ENCODE data around the gene ARHGAP6.

Gene ARHGAP6

DNA sequence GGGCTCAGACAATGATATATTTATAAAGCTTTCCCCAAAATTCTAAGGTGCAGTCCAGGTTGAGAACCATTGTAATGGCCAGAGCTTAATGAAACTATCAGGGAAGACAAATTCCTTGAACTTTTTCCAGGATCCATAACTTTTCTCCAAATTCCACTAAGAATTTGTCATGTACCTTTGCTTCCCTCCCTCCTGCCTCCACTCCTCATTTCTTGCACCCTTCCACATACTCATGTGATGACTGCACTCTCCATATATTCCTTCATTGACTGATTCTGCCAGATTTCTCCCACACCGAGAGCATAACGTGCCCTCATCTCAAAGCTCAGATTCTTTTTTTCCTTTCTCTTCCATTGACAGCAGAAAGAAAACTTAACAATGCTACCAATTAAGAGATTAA, 393.4 kb downstream of the ARHGAP6 start:
- H3K4me3 ChIP-seq (ENCODE audit: low read depth, low read length) = no peak overlapping the region
- TF ChIP-seq POLR2A (IDR thresholded peaks at IDR 0.05; ENCODE audit: extremely low read depth, insufficient read length) (no peak), MYC (IDR thresholded peaks at IDR 0.05; ENCODE audit: low read depth, low read length) (no peak)
- TF ChIP-seq, protein P1, sequence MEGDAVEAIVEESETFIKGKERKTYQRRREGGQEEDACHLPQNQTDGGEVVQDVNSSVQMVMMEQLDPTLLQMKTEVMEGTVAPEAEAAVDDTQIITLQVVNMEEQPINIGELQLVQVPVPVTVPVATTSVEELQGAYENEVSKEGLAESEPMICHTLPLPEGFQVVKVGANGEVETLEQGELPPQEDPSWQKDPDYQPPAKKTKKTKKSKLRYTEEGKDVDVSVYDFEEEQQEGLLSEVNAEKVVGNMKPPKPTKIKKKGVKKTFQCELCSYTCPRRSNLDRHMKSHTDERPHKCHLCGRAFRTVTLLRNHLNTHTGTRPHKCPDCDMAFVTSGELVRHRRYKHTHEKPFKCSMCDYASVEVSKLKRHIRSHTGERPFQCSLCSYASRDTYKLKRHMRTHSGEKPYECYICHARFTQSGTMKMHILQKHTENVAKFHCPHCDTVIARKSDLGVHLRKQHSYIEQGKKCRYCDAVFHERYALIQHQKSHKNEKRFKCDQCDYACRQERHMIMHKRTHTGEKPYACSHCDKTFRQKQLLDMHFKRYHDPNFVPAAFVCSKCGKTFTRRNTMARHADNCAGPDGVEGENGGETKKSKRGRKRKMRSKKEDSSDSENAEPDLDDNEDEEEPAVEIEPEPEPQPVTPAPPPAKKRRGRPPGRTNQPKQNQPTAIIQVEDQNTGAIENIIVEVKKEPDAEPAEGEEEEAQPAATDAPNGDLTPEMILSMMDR (IDR thresholded peaks at IDR 0.05; ENCODE audit: low read depth, low read length) = no peak
- TF ChIP-seq, protein P2, sequence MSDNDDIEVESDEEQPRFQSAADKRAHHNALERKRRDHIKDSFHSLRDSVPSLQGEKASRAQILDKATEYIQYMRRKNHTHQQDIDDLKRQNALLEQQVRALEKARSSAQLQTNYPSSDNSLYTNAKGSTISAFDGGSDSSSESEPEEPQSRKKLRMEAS (IDR thresholded peaks at IDR 0.05; ENCODE audit: low read depth, low read length) = no peak
- no peak for DNase-seq (ENCODE audit: low read depth)

DNA sequence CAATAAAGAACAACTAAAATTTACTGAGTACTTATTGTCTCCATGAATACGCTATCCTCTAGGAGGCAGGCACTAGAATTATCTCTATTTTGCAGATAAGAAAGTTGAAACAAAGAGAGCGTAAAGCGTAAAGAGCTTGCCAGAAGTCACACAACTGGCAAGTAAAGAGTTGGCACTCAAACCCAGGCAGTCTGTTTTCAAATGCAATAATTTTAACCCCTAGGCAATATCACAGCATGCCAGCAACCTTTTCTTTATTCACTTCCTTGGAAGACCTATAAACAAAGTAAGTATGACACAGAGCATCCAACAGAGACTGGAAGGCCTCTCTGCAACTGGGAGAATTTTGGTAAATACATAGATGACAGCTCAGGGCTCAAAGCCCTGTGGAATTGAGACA, 395.7 kb downstream of the ARHGAP6 start:
- no peak for DNase-seq (ENCODE audit: low read depth)
- no peak overlapping the region for H3K4me3 ChIP-seq (ENCODE audit: low read depth, low read length)
- TF ChIP-seq, protein P1 (IDR thresholded peaks at IDR 0.05; ENCODE audit: low read depth, low read length) = no peak
- TF ChIP-seq, protein P2 (IDR thresholded peaks at IDR 0.05; ENCODE audit: low read depth, low read length) = no peak
- TF ChIP-seq POLR2A (IDR thresholded peaks at IDR 0.05; ENCODE audit: extremely low read depth, insufficient read length) (no peak), MYC (IDR thresholded peaks at IDR 0.05; ENCODE audit: low read depth, low read length) (no peak)

DNA sequence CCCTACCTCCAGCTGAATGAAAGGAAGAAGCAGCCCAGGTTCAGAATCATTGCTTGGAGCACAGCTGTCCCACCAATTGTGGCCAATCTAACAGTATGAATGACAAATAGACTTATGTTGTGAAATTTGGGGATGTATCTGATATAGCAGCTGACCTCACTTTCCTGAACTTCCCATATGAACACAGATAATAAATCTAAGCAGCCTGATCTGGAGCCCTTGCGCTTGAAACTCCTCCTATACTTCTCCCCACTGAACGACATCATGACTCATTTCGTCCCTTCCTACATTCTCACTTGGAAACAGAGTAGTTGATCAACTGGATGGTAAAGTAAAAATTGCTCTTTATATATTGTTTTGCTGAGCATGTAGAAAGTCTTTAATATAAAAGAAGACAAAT, 396.7 kb downstream of the ARHGAP6 start:
- TF ChIP-seq, protein P1 (IDR thresholded peaks at IDR 0.05; ENCODE audit: low read depth, low read length) = no peak
- TF ChIP-seq POLR2A (IDR thresholded peaks at IDR 0.05; ENCODE audit: extremely low read depth, insufficient read length) (no peak), MYC (IDR thresholded peaks at IDR 0.05; ENCODE audit: low read depth, low read length) (no peak)
- TF ChIP-seq, protein P2 (IDR thresholded peaks at IDR 0.05; ENCODE audit: low read depth, low read length) = no peak

DNA sequence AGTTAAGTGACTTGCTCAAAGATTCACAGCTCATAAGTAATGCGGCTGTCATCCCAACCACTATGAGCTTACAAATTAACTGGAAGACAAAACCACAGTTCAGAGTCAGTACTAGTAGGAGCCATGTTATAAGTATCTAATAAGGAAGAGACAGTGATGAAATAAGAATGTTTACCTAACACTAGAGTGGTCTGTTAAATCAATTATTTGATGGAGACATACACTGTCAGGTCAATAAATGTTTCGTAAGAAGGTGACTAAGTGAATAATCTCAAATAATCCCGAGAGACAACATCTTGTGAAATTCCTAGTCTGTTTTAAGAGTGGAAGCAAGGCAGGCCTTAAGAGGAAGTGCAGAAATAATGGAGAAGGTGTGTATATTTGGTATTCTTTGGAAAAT, 398.3 kb downstream of the ARHGAP6 start:
- no peak overlapping the region for H3K4me3 ChIP-seq (ENCODE audit: low read depth, low read length)
- peak; percentile 43 for DNase-seq (ENCODE audit: low read depth)

More for the DNA sequence above, 396.7 kb downstream of the ARHGAP6 start:
- H3K4me3 ChIP-seq (ENCODE audit: low read depth, low read length) = no peak overlapping the region
- no peak for DNase-seq (ENCODE audit: low read depth)

DNA sequence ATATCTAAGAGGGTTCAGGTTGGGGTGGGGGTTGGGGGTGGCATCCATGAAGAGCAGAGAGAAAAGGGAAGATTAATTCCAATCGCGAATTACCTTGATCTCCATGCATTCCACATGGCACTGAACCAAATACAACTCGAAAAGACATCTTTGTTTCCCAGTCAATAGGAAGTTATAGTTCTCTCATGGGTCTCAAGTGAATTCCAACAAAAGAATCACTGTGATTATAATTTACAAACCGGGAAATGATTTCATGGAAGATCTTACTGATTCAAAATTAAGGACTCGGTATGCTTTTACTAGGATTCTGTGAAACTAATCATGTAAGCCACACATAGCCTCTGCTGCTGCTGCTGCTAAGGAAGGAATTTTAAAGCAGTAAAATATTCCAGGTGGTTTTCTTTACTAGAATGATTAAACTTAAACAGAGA, 399.1 kb downstream of the ARHGAP6 start:
- no peak for DNase-seq (ENCODE audit: low read depth)
- no peak overlapping the region for H3K4me3 ChIP-seq (ENCODE audit: low read depth, low read length)
- TF ChIP-seq, protein P1 (IDR thresholded peaks at IDR 0.05; ENCODE audit: low read depth, low read length) = no peak
- TF ChIP-seq MYC (IDR thresholded peaks at IDR 0.05; ENCODE audit: low read depth, low read length) (no peak), POLR2A (IDR thresholded peaks at IDR 0.05; ENCODE audit: extremely low read depth, insufficient read length) (no peak)
- TF ChIP-seq, protein P2 (IDR thresholded peaks at IDR 0.05; ENCODE audit: low read depth, low read length) = no peak

More for the DNA sequence above, 398.3 kb downstream of the ARHGAP6 start:
- TF ChIP-seq, protein P2 (IDR thresholded peaks at IDR 0.05; ENCODE audit: low read depth, low read length) = no peak
- TF ChIP-seq, protein P1 (IDR thresholded peaks at IDR 0.05; ENCODE audit: low read depth, low read length) = no peak
- TF ChIP-seq MYC (IDR thresholded peaks at IDR 0.05; ENCODE audit: low read depth, low read length) = no peak
